ENCODE measurements around the gene SPZ1. TPM values are rescaled to one million over a fixed set of nuclear protein-coding genes. Genes with fewer than 3 reads are reported as not detected.

Gene SPZ1
- total RNA-seq, 1 experiment from 2014 or later = not detected

DNA sequence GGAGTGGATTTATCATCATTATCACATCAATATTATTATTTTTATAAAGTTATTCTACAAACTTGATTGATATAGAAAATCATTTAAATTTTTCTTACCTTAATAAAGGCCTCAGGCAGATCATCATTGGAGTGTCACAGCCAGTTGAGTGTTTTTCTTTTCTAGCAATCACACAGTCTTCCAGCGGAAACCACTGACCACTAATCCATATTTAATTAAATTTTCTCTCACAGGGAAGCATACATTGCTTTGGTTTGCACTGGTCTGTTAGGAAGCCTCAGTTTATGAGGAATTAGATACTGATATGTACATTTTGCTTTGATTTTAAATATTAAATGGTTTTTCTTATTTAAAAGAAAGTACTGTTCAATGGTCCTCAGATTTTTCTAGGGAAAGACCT, 6.7 kb downstream of the SPZ1 start:
- no peak overlapping the region for H3K4me3 ChIP-seq
- H4K20me1 ChIP-seq (ENCODE audit: insufficient read depth) = no peaks in the 10 kb centered on the region
- H3K36me3 ChIP-seq (ENCODE audit: low read depth) = no peaks in the 10 kb centered on the region
- no peak overlapping the region for H3K27ac ChIP-seq
- H3K79me2 ChIP-seq (ENCODE audit: low read depth) = no peaks in the 10 kb centered on the region
- intact Hi-C loops (cut with micrococcal nuclease; ENCODE audit: unreplicated experiment) = no loop called here
- H3K9me2 ChIP-seq (ENCODE audit: insufficient read depth) = no peaks in the 10 kb centered on the region
- no peaks in the 10 kb centered on the region for H3K27me3 ChIP-seq (ENCODE audit: insufficient read depth, low read depth)
- TF ChIP-seq, protein P1, sequence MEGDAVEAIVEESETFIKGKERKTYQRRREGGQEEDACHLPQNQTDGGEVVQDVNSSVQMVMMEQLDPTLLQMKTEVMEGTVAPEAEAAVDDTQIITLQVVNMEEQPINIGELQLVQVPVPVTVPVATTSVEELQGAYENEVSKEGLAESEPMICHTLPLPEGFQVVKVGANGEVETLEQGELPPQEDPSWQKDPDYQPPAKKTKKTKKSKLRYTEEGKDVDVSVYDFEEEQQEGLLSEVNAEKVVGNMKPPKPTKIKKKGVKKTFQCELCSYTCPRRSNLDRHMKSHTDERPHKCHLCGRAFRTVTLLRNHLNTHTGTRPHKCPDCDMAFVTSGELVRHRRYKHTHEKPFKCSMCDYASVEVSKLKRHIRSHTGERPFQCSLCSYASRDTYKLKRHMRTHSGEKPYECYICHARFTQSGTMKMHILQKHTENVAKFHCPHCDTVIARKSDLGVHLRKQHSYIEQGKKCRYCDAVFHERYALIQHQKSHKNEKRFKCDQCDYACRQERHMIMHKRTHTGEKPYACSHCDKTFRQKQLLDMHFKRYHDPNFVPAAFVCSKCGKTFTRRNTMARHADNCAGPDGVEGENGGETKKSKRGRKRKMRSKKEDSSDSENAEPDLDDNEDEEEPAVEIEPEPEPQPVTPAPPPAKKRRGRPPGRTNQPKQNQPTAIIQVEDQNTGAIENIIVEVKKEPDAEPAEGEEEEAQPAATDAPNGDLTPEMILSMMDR (conservative IDR thresholded peaks at IDR 0.05) = no peak
- TF ChIP-seq EZH2 (IDR thresholded peaks at IDR 0.05; ENCODE audit: low read depth) = no peak
- no peak overlapping the region for H3K4me2 ChIP-seq
- no peaks in the 10 kb centered on the region for H3F3A ChIP-seq (ENCODE audit: insufficient read depth, low read depth)
- BruUV-seq (replicated peaks) = no TSS peak
- no peak for DNase-seq
- H3K9me3 ChIP-seq (ENCODE audit: insufficient read depth, low read depth) = no peaks in the 10 kb centered on the region
- ChIA-PET POLR2A (ENCODE audit: unreplicated experiment) (no interaction called here), CTCF (no interaction called here)
- H2AFZ ChIP-seq = no peak overlapping the region
- H3K4me1 ChIP-seq (replicated peaks; ENCODE audit: insufficient read depth) = no peaks in the 10 kb centered on the region

DNA sequence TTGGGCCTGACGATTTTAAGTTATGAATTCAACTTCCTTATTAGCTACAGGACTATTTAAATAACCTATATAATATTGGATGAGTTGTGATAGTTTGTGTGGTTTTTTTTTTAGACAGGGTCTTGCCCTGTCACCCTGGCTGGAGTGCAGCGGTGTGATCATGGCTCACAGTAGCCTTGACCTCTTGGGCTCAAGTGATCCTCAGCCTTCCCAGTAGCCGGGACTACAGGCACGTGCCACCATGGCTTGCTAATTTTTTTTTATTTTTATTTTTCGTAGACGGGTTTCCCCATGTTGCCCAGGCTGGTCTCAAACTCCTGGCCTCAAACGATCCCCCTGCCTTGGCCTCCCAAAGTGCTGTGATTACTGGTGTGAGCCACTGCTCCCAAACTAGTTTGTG, 17.6 kb downstream of the SPZ1 start:
- Histone ChIP-seq H3K9me3 (ENCODE audit: insufficient read depth, low read depth) (no peaks in the 10 kb centered on the region), H3K4me2 (no peak overlapping the region), H3K79me2 (ENCODE audit: low read depth) (no peaks in the 10 kb centered on the region), H3K9me2 (ENCODE audit: insufficient read depth) (no peaks in the 10 kb centered on the region), H3K4me3 (no peak overlapping the region), H3F3A (ENCODE audit: insufficient read depth, low read depth) (no peaks in the 10 kb centered on the region), H3K27ac (no peak overlapping the region), H3K4me1 (replicated peaks; ENCODE audit: insufficient read depth) (no peaks in the 10 kb centered on the region), H4K20me1 (ENCODE audit: insufficient read depth) (no peaks in the 10 kb centered on the region), H3K36me3 (ENCODE audit: low read depth) (no peaks in the 10 kb centered on the region), H3K27me3 (ENCODE audit: insufficient read depth, low read depth) (no peaks in the 10 kb centered on the region), H2AFZ (no peak overlapping the region)
- no peak for DNase-seq
- intact Hi-C loops (cut with micrococcal nuclease; ENCODE audit: unreplicated experiment) = no loop called here
- no TSS peak for BruUV-seq (replicated peaks)
- ChIA-PET CTCF (no interaction called here), POLR2A (ENCODE audit: unreplicated experiment) (no interaction called here)
- no peak for TF ChIP-seq EZH2 (IDR thresholded peaks at IDR 0.05; ENCODE audit: low read depth)
- TF ChIP-seq, protein P1 (conservative IDR thresholded peaks at IDR 0.05) = no peak

DNA sequence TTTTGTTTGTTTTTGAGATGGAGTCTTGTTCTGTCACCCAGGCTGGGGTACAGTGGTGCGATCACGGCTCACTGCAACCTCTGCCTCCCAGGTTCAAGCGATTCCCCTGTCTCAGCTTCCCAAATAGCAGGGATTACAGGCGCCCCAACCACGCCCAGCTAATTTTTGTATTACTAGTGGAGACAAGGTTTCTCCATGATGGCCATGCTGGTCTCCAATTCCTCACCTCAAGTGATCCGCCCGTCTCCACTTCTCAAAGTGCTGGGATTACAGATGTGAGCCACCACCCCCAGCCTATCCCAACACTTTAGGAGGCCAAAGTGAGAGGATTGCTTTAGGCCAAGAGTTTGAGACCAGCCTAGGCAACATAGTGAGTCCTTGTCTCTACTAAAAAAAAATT, 19.3 kb downstream of the SPZ1 start:
- Histone ChIP-seq H3K79me2 (ENCODE audit: low read depth) (no peaks in the 10 kb centered on the region), H3K9me3 (ENCODE audit: insufficient read depth, low read depth) (no peaks in the 10 kb centered on the region), H3K27me3 (ENCODE audit: insufficient read depth, low read depth) (no peaks in the 10 kb centered on the region), H3K36me3 (ENCODE audit: low read depth) (no peaks in the 10 kb centered on the region), H2AFZ (no peak overlapping the region), H3K4me3 (no peak overlapping the region), H3K27ac (no peak overlapping the region), H4K20me1 (ENCODE audit: insufficient read depth) (no peaks in the 10 kb centered on the region), H3K9me2 (ENCODE audit: insufficient read depth) (no peaks in the 10 kb centered on the region), H3K4me2 (no peak overlapping the region), H3F3A (ENCODE audit: insufficient read depth, low read depth) (no peaks in the 10 kb centered on the region), H3K4me1 (replicated peaks; ENCODE audit: insufficient read depth) (no peaks in the 10 kb centered on the region)
- no peak for DNase-seq
- intact Hi-C loops (cut with micrococcal nuclease; ENCODE audit: unreplicated experiment) = no loop called here
- TF ChIP-seq EZH2 (IDR thresholded peaks at IDR 0.05; ENCODE audit: low read depth) = no peak
- TF ChIP-seq, protein P1 (conservative IDR thresholded peaks at IDR 0.05) = no peak
- CTCF ChIA-PET = no interaction called here
- POLR2A ChIA-PET (ENCODE audit: unreplicated experiment) = no interaction called here
- BruUV-seq (replicated peaks) = no TSS peak
